A549 treated with AZD9567 at 1 μM for 4 hours (cell line): ENCODE data around the gene BAX. TPM values are rescaled to one million over a fixed set of nuclear protein-coding genes. Genes with fewer than 3 reads are reported as not detected.

Experiments
- total RNA-seq: library from RNA; stranded (reverse); fragments of 200-300 nt; extraction: Qiagen RNA extraction; gene quantifications from 5 replicates; pipeline ENCODE4 v1.2.3, GENCODE V29; 2022; ENCODE audit not compliant: insufficient read depth

BAX gene
- total RNA-seq: 289 to 347 TPM (median 317 TPM) in 5 replicates

DNA sequence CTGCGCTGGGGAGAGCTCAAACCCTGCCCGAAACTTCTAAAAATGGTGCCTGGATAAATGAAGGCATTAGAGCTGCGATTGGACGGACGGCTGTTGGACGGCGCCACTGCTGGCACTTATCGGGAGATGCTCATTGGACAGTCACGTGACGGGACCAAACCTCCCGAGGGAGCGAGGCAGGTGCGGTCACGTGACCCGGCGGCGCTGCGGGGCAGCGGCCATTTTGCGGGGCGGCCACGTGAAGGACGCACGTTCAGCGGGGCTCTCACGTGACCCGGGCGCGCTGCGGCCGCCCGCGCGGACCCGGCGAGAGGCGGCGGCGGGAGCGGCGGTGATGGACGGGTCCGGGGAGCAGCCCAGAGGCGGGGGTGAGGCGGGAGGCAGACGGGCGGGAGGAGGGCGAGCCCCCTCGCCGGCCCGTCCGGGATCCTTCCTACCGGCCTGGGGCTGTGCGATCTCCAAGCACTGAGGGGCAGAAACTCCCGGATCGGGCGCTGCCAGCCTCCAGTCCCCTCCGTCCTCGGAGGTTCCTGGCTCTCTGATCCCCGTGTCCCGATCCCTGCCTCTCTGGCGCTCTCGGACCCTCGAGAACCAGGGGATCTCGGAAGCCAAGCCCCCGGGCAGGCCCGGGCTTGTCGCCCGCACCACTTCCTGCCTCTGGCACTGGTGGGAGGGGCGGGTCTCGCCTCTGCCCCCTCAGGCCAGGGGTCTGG lies at the start of gene BAX:
TSS of gene BAX (plus strand) at position 281 of the 713 bp plus-strand sequence. CDS start at position 335, 54 bp downstream.

DNA sequence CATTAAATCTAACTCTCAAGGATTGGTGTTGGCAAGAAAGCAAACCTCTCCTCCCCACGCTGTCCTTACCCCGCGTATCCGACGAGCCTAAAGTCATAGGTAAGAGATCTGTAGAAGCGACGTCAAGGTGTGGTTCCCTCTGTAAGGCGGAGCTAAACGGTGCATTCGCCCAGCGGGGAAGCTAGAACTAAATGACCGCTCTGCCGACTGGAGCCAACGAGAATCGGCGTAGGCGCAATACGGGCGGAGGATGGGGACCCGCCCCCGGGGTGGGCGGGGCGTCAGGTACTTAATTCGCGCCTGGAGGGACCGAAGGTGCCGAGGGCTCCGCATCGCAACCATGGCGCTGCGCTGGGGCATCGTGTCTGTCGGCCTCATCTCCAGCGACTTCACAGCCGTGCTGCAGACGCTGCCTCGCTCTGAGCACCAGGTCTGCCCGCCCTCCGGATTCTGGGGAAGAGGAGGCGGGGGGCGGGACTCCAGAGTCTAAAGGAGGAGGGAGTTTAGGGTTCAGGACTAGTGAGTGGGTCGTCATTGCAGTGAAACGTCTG lies 21.2 kb upstream of the BAX start, which contains the start of gene DHDH:
TSS of gene DHDH (plus strand) at position 318 of the 551 bp plus-strand sequence. CDS start at position 341, 23 bp downstream.

DNA sequence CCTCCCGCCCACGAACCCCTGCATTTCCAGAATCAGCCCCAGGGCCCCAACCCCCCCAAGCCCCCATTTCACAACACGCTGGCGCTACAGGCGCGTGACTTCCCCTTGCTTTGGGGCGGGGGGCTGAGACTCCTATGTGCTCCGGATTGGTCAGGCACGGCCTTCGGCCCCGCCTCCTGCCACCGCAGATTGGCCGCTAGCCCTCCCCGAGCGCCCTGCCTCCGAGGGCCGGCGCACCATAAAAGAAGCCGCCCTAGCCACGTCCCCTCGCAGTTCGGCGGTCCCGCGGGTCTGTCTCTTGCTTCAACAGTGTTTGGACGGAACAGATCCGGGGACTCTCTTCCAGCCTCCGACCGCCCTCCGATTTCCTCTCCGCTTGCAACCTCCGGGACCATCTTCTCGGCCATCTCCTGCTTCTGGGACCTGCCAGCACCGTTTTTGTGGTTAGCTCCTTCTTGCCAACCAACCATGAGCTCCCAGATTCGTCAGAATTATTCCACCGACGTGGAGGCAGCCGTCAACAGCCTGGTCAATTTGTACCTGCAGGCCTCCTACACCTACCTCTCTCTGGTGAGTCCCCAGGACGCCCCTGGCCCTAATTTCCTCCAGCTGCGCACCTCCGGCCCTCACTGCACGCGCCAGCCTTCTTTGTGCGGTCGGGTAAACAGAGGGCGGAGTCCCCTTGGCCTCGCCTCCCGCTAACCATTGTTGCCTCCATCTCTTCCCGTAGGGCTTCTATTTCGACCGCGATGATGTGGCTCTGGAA lies 10.5 kb downstream of the BAX start, which contains the start of gene FTL:
TSS of gene FTL (plus strand) at position 270 of the 766 bp plus-strand sequence. CDS start at position 469, 199 bp downstream.

DNA sequence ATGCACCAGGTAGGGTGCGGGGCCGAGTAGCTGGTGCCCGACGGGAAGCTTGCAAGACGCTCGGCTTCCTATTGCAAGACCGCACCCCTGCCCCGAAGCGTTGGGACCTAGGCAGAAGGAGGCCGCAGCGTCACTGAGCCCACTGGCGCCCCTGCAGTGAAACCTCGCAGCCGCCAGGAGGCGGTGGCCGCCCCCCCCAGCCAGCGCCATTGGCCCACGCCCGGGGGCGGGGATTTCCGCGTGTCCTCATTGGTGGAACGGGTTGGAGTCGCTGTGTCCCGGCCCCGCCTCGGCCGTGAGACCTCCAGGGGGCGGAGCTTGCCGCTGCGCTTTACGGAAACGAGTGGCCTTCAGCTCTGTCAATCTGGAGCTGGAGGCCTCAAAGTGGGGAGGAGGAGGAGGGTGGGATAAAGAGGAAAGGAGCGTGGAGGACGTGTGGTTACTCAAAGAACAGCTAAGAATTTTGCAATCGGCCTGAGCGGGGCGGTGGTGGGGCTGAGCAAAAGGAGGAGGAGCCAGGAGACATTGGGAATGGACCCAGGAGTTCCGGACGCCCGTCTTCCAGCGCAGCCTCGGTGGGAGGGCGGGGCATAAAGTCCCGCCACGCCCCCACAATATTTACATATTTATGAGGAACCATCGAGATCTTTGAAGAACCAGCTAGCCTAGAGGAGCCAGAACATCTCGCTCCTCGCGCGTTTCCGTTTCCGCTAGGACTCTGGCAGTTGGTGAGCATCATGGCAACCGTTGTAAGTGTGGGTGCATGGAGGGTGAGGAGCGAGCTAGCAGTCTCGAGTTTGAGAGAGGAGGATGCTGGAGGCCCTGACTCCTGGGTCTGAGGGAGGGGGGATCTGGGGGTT lies 38.7 kb downstream of the BAX start, which contains the start of the genes GYS1 and RUVBL2:
TSS of gene GYS1 (minus strand) at position 135 of the 860 bp plus-strand sequence. CDS start 197 bp downstream, outside the sequence.
TSS of gene RUVBL2 (plus strand) at position 713 of the 860 bp plus-strand sequence. CDS start at position 738, 25 bp downstream.

Other genes with a start within 250 kb of the BAX start
- gene MAMSTR, start 235.2 kb upstream of the BAX start, total RNA-seq: 0.31 to 0.46 TPM (median 0.38 TPM) in 4 of 5 replicates, not detected in the other
- gene RASIP1, start 214.3 kb upstream of the BAX start, total RNA-seq: 0.52 to 3.2 TPM (median 0.64 TPM) in 5 replicates
- 0.03 TPM in 1 of 5 replicates, not detected in the others for gene IZUMO1, start 208.0 kb upstream of the BAX start, total RNA-seq
- 0.06 to 0.10 TPM (median 0.08 TPM) in 4 of 5 replicates, not detected in the other for gene FUT1, start 202.2 kb upstream of the BAX start, total RNA-seq
- gene FGF21, start 199.4 kb upstream of the BAX start, total RNA-seq: not detected in 5 replicates
- 56.8 to 66.6 TPM (median 61.9 TPM) in 5 replicates for gene BCAT2, start 143.8 kb upstream of the BAX start, total RNA-seq
- 9.3 to 17.4 TPM (median 13.4 TPM) in 5 replicates for gene HSD17B14, start 118.4 kb upstream of the BAX start, total RNA-seq
- 1.1 to 1.7 TPM (median 1.2 TPM) in 5 replicates for gene PLEKHA4, start 86.3 kb upstream of the BAX start, total RNA-seq
- 77.7 to 128 TPM (median 99.5 TPM) in 5 replicates for gene PPP1R15A, start 82.5 kb upstream of the BAX start, total RNA-seq
- not detected in 5 replicates for gene TULP2, start 56.1 kb upstream of the BAX start, total RNA-seq
- 196 to 206 TPM (median 200 TPM) in 5 replicates for gene NUCB1, start 54.6 kb upstream of the BAX start, total RNA-seq
- 1.5 to 1.7 TPM (median 1.5 TPM) in 4 of 5 replicates, not detected in the other for gene DHDH, start 21.2 kb upstream of the BAX start, total RNA-seq
- 15,391 to 23,528 TPM (median 18,182 TPM) in 5 replicates for gene FTL, start 10.4 kb downstream of the BAX start, total RNA-seq
- gene GYS1, start 38.4 kb downstream of the BAX start, total RNA-seq: 18.5 to 36.7 TPM (median 21.4 TPM) in 5 replicates
- 214 to 245 TPM (median 233 TPM) in 5 replicates for gene RUVBL2, start 39.0 kb downstream of the BAX start, total RNA-seq
- gene LHB, start 62.2 kb downstream of the BAX start, total RNA-seq: not detected in 5 replicates
- gene CGB3, start 69.5 kb downstream of the BAX start, total RNA-seq: 0.16 TPM in 1 of 5 replicates, not detected in the others
- gene CGB2, start 77.0 kb downstream of the BAX start, total RNA-seq: 0.17 to 0.31 TPM (median 0.31 TPM) in 3 of 5 replicates, not detected in the others
- 0.31 TPM in 1 of 5 replicates, not detected in the others for gene CGB1, start 82.0 kb downstream of the BAX start, total RNA-seq
- gene CGB5, start 89.0 kb downstream of the BAX start, total RNA-seq: 0.27 to 0.72 TPM (median 0.49 TPM) in 4 of 5 replicates, not detected in the other
- 2.3 to 6.3 TPM (median 2.8 TPM) in 5 replicates for gene CGB8, start 94.2 kb downstream of the BAX start, total RNA-seq
- gene CGB7, start 102.9 kb downstream of the BAX start, total RNA-seq: 0.45 to 0.84 TPM (median 0.56 TPM) in 4 of 5 replicates, not detected in the other
- 0.34 to 0.47 TPM (median 0.40 TPM) in 4 of 5 replicates, not detected in the other for gene NTF4, start 109.9 kb downstream of the BAX start, total RNA-seq
- gene KCNA7, start 117.8 kb downstream of the BAX start, total RNA-seq: not detected in 5 replicates
- 321 to 348 TPM (median 341 TPM) in 5 replicates for gene SNRNP70, start 130.6 kb downstream of the BAX start, total RNA-seq
- gene LIN7B, start 159.5 kb downstream of the BAX start, total RNA-seq: 5.5 to 9.1 TPM (median 6.9 TPM) in 5 replicates
- gene C19orf73, start 164.3 kb downstream of the BAX start, total RNA-seq: 1.2 to 2.0 TPM (median 1.8 TPM) in 4 of 5 replicates, not detected in the other
- 3.3 to 9.3 TPM (median 8.5 TPM) in 5 replicates for gene PPFIA3, start 164.7 kb downstream of the BAX start, total RNA-seq
- gene HRC, start 200.5 kb downstream of the BAX start, total RNA-seq: not detected in 5 replicates
- gene TRPM4, start 202.9 kb downstream of the BAX start, total RNA-seq: 6.2 to 11.3 TPM (median 9.7 TPM) in 5 replicates